ENCODE measurements around the gene TMEM123.
A peak's percentile ranks its signal among the peaks of the same experiment; 100 is the strongest.

Gene TMEM123

GRCh38 chr11:102395720-102396393, 56.7 kb downstream of the TMEM123 start:
- TF ChIP-seq CTCF (IDR thresholded peaks at IDR 0.05; ENCODE audit: extremely low read depth, missing control alignments): no peak

GRCh38 chr11:102393272-102393730, 59.3 kb downstream of the TMEM123 start:
- no peak for DNase-seq (ENCODE audit: low spot score)
- TF ChIP-seq CTCF (IDR thresholded peaks at IDR 0.05; ENCODE audit: extremely low read depth, missing control alignments): no peak

More at GRCh38 chr11:102395720-102396393, 56.7 kb downstream of the TMEM123 start:
- DNase-seq (ENCODE audit: low spot score): no peak

- no peak for DNase-seq (ENCODE audit: low spot score)
- no peak for TF ChIP-seq CTCF (IDR thresholded peaks at IDR 0.05; ENCODE audit: extremely low read depth, missing control alignments)
Measured at GRCh38 chr11:102391549-102392237, 60.9 kb downstream of the TMEM123 start.

GRCh38 chr11:102390667-102391465, 61.7 kb downstream of the TMEM123 start:
- peak; percentile 81 for TF ChIP-seq CTCF (IDR thresholded peaks at IDR 0.05; ENCODE audit: extremely low read depth, missing control alignments)

GRCh38 chr11:102389253-102389652, 63.3 kb downstream of the TMEM123 start:
- no peak for TF ChIP-seq CTCF (IDR thresholded peaks at IDR 0.05; ENCODE audit: extremely low read depth, missing control alignments)
- no peak for DNase-seq (ENCODE audit: low spot score)

More at GRCh38 chr11:102390667-102391465, 61.7 kb downstream of the TMEM123 start:
- peak; percentile 57 for DNase-seq (ENCODE audit: low spot score)

GRCh38 chr11:102387043-102387781, 65.4 kb downstream of the TMEM123 start:
- DNase-seq (ENCODE audit: low spot score): no peak
- no peak for TF ChIP-seq CTCF (IDR thresholded peaks at IDR 0.05; ENCODE audit: extremely low read depth, missing control alignments)
